Smooth muscle cell (in vitro differentiated cells): ENCODE data around the gene CDH13. TPM values are rescaled to one million over a fixed set of nuclear protein-coding genes. Genes with fewer than 3 reads are reported as not detected.

Experiments used
- DNase-seq: peaks from one replicate; lab custom pipeline; 2025; ENCODE audit not compliant: unreplicated experiment; lab: John Stamatoyannopoulos, UW
- H2AFZ ChIP-seq: fragments of 200-600 bp; sonication (generic); 2 replicates; pipeline ENCODE4 v1.6.0; 2016; ENCODE audit warnings: antibody characterized with exemption, low read depth, mild to moderate bottlenecking
- H3F3A ChIP-seq: fragments of 200-600 bp; sonication (generic); 2 replicates; pipeline ENCODE4 v1.6.0; 2017; ENCODE audit warnings: antibody characterized with exemption, low read depth
- H3K27ac ChIP-seq: fragments of 200-600 bp; sonication (generic); 2 replicates; pipeline ENCODE4 v1.5.1; 2016; ENCODE audit warnings: low read depth, mild to moderate bottlenecking
- H3K27me3 ChIP-seq: fragments of 200-600 bp; sonication (generic); 2 replicates; pipeline ENCODE4 v1.6.1; 2016; ENCODE audit warnings: low read depth, mild to moderate bottlenecking
- H3K36me3 ChIP-seq: fragments of 200-600 bp; sonication (generic); 2 replicates; pipeline ENCODE4 v1.5.1; 2016; ENCODE audit warnings: low read depth
- H3K4me1 ChIP-seq: fragments of 200-600 bp; sonication (generic); 2 replicates; pipeline ENCODE4 v1.5.1; 2016; ENCODE audit warnings: low read depth
- H3K4me2 ChIP-seq: fragments of 200-600 bp; sonication (generic); 2 replicates; pipeline ENCODE4 v1.6.0; 2016; ENCODE audit warnings: mild to moderate bottlenecking
- H3K4me3 ChIP-seq: fragments of 200-600 bp; sonication (generic); 2 replicates; pipeline ENCODE4 v1.5.1; 2016; ENCODE audit warnings: mild to moderate bottlenecking
- H3K79me2 ChIP-seq: fragments of 200-600 bp; sonication (generic); 2 replicates; pipeline ENCODE4 v1.6.0; 2016; ENCODE audit warnings: low read depth, mild to moderate bottlenecking
- H3K9ac ChIP-seq: fragments of 200-600 bp; sonication (generic); 2 replicates; pipeline ENCODE4 v1.6.0; 2016; ENCODE audit warnings: low read depth
- H3K9me3 ChIP-seq: fragments of 200-600 bp; sonication (generic); replicated peaks from 2 replicates; pipeline ENCODE4 v1.5.1; 2016; ENCODE audit warnings: low read depth
- H4K20me1 ChIP-seq: fragments of 200-600 bp; sonication (generic); 2 replicates; pipeline ENCODE4 v1.6.0; 2016; ENCODE audit warnings: low read depth
- WGBS: methylation state at CpG from one replicate; pipeline ENCODE4 v1.1.7; 2016; ENCODE audit warnings: low lambda C conversion rate; 5-methylcytosine and 5-hydroxymethylcytosine counted together
- polyA plus RNA-seq: library from polyadenylated mRNA; unstranded; fragments of >200 nt; fragmentation: Nextera tagmentation; extraction: Ambion mirVana; gene quantifications from 2 replicates; pipeline ENCODE4 v1.2.1, GENCODE V29; 2016
- total RNA-seq: library from RNA; depleted of rRNA; stranded (reverse); fragments of >200 nt; gene quantifications from 2 replicates; pipeline ENCODE4 v1.2.3, GENCODE V29; 2014
- TF ChIP-seq, protein P1 (sequence below): fragments of 200-600 bp; sonication (generic); IDR thresholded peaks from 2 replicates; pipeline ENCODE4 v1.5.1; 2017; ENCODE audit warnings: borderline replicate concordance, mild to moderate bottlenecking, antibody characterized with exemption; ENCODE audit not compliant: insufficient read depth, poor library complexity, severe bottlenecking

Gene CDH13
- total and polyA plus RNA-seq, 2 experiments from 2014 or later = 12.1 to 32.2 TPM

DNA sequence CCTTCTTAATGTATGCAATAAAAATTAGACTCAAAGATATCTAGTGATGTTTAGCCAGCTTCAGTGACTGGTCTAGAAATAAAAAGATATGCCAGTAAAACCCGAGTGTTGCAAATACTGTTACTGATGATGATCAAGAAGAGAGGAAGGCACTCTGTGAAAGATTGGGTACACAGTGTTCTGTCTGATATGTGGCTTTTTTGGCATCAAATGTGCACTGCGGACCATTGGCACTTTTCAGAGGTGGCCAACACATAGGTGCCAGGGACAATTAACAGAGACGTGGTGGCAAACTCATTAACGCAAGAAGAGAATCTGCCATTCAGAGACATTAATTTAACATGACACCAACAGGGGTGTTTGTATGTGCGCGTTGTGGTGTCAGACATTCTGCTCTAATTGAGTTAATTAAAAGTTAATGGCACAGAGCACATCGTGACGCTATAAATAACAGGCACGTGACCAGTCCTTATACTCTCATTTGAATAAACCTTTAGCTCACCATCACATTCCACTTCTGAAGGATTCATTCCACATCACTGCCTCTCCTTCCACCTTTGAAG is 631.7 kb downstream of the CDH13 start:
- Histone ChIP-seq H3F3A (no peaks in the 10 kb centered on the region), H3K79me2 (no peaks in the 10 kb centered on the region), H2AFZ (no peak overlapping the region), H3K36me3 (no peaks in the 10 kb centered on the region), H3K4me2 (no peak overlapping the region), H3K27ac (no peak overlapping the region), H3K4me1 (no peaks in the 10 kb centered on the region), H3K9ac (no peak overlapping the region), H3K27me3 (no peaks in the 10 kb centered on the region), H3K4me3 (no peak overlapping the region), H4K20me1 (no peaks in the 10 kb centered on the region), H3K9me3 (no peaks in the 10 kb centered on the region)
- 97% methylated on average over 9 of the region's 9 CpGs for WGBS
- TF ChIP-seq, protein P1, sequence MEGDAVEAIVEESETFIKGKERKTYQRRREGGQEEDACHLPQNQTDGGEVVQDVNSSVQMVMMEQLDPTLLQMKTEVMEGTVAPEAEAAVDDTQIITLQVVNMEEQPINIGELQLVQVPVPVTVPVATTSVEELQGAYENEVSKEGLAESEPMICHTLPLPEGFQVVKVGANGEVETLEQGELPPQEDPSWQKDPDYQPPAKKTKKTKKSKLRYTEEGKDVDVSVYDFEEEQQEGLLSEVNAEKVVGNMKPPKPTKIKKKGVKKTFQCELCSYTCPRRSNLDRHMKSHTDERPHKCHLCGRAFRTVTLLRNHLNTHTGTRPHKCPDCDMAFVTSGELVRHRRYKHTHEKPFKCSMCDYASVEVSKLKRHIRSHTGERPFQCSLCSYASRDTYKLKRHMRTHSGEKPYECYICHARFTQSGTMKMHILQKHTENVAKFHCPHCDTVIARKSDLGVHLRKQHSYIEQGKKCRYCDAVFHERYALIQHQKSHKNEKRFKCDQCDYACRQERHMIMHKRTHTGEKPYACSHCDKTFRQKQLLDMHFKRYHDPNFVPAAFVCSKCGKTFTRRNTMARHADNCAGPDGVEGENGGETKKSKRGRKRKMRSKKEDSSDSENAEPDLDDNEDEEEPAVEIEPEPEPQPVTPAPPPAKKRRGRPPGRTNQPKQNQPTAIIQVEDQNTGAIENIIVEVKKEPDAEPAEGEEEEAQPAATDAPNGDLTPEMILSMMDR = no peak
- no peak for DNase-seq

DNA sequence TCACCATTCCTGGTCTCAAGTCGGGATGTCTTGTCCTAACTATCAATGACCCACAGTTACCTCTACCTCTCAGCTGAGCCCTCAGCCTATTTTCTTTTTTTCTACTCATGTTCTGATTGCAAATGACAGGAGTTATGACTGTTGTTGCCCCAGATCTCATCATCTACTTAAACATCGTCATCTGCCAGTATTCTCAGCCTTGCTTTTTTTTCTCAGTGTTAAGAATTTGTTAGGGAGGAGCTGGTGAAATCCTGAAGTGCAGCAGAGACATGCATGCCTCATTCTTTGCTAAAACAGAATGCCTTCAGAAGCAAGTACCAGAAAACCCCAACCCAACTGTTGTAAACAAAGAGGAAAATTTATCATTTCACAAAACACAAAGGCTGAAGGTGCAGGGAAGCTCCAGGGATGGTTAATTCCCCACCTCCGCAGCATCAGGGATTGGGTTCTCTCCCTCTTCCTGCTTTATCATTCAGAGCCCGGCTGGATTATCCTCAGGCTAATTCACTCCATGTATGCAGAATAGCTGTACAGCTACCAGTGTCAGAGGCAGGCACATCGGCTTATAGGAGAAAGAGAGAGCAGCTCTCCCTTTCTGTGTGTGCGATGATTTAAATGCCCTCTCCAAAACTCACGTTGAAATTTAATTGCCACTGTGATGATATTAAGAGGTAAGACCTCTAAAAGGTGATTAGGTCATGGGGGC is 640.2 kb downstream of the CDH13 start:
- no peak for DNase-seq
- Histone ChIP-seq H3K27ac (no peak overlapping the region), H3F3A (no peaks in the 10 kb centered on the region), H2AFZ (no peak overlapping the region), H4K20me1 (no peaks in the 10 kb centered on the region), H3K27me3 (no peaks in the 10 kb centered on the region), H3K4me1 (no peaks in the 10 kb centered on the region), H3K9me3 (no peaks in the 10 kb centered on the region), H3K79me2 (no peaks in the 10 kb centered on the region), H3K9ac (no peak overlapping the region), H3K4me2 (no peak overlapping the region), H3K36me3 (no peaks in the 10 kb centered on the region), H3K4me3 (no peak overlapping the region)
- TF ChIP-seq, protein P1 = no peak
- WGBS = 81% methylated on average over 7 of the region's 7 CpGs

DNA sequence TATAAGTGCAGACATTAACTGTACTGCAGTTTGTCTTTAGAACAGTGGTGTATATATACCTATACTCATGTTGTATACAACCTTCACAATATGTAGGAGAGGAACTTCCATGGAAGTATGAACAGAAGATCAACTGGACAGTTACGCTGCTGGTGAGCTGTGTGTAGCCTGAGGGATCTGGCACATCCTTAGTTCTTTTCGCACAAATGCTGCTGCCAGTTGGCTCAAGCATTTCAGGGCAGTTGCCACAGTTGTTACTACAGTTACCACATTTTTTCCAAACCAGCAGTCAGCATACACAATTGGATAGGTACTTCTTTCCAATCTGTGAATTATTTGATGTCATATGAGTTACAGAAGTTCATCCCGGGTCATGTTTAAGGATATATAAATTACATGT is 641.4 kb downstream of the CDH13 start:
- DNase-seq = no peak
- H3K4me3 ChIP-seq = no peak overlapping the region
- no peaks in the 10 kb centered on the region for H3F3A ChIP-seq
- 88% methylated on average over 3 of the region's 3 CpGs for WGBS
- no peak overlapping the region for H3K4me2 ChIP-seq
- H4K20me1 ChIP-seq = no peaks in the 10 kb centered on the region
- H3K9me3 ChIP-seq = no peaks in the 10 kb centered on the region
- TF ChIP-seq, protein P1 = no peak
- H3K79me2 ChIP-seq = no peaks in the 10 kb centered on the region
- H2AFZ ChIP-seq = no peak overlapping the region
- no peaks in the 10 kb centered on the region for H3K4me1 ChIP-seq
- H3K9ac ChIP-seq = no peak overlapping the region
- H3K27me3 ChIP-seq = no peaks in the 10 kb centered on the region
- no peak overlapping the region for H3K27ac ChIP-seq
- H3K36me3 ChIP-seq = no peaks in the 10 kb centered on the region

DNA sequence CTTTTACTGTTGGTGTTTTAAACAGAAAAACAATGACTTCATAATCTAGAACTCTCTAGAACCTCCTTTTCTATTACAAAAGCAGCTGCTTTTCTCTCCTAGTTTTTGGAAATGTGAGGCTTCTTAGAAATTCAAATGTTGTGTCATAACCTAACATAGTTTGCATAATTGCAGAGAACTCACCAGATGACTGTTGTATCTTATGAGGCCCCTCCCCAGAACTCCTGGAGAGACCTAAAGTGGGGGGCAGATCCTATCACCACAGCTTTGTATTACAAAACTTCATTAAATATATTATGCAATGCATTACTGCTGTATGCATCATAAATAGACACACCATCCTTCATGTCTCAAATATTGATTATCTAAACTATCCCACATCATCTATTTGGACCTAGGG is 642.3 kb downstream of the CDH13 start:
- Histone ChIP-seq H3K4me3 (no peak overlapping the region), H3K27me3 (no peaks in the 10 kb centered on the region), H3K9me3 (no peaks in the 10 kb centered on the region), H4K20me1 (no peaks in the 10 kb centered on the region), H3K9ac (no peak overlapping the region), H2AFZ (no peak overlapping the region), H3K79me2 (no peaks in the 10 kb centered on the region), H3K4me2 (no peak overlapping the region), H3F3A (no peaks in the 10 kb centered on the region), H3K4me1 (no peaks in the 10 kb centered on the region), H3K27ac (no peak overlapping the region), H3K36me3 (no peaks in the 10 kb centered on the region)
- DNase-seq = no peak
- TF ChIP-seq, protein P1 = no peak
